Brain microvascular endothelial cell (primary cell): ENCODE measurements around the gene LINC01488.

Experiments used
- DNase-seq: peaks from one replicate; pipeline ENCODE4 v3.0.0-alpha.2; 2020
- H3K27ac ChIP-seq: fragments of 250-450 bp; sonication (Bioruptor Pico); 2 replicates; pipeline ENCODE4 v1.5.1; 2020; ENCODE audit warnings: mild to moderate bottlenecking, moderate library complexity
- H3K27me3 ChIP-seq: fragments of 250-450 bp; sonication (Bioruptor Pico); replicated peaks from 2 replicates; pipeline ENCODE4 v1.5.1; 2020; ENCODE audit warnings: mild to moderate bottlenecking
- H3K36me3 ChIP-seq: fragments of 250-450 bp; sonication (Bioruptor Pico); replicated peaks from 2 replicates; pipeline ENCODE4 v1.5.1; 2020; ENCODE audit warnings: mild to moderate bottlenecking
- H3K4me3 ChIP-seq: 2 replicates; pipeline ENCODE4 v1.5.1; 2011; ENCODE audit warnings: low read depth, mild to moderate bottlenecking, control low read depth, low read length, moderate library complexity
- CTCF ChIP-seq: IDR thresholded peaks from 2 replicates; pipeline ENCODE4 v1.5.1; 2011; ENCODE audit warnings: low read depth, mild to moderate bottlenecking, moderate library complexity, low read length, control low read depth, inconsistent platforms; ENCODE audit errors: missing control alignments
- in situ Hi-C: cut with HindIII; loops from 2 replicates; pipeline ENCODE4 v1.10.0; 2017; ENCODE audit warnings: low sequenced_read_pairs, low pct_ligation_motif_present

LINC01488 gene

GRCh38 chr11:69481393-69481844, at the start of gene LINC01488:
LINC01488 (plus strand) TSS chr11:69481663.
- in situ Hi-C loops: no loop called here
- no peak for DNase-seq
- Histone ChIP-seq H3K36me3 (no peaks in the 10 kb centered on the region), H3K27me3 (no peaks in the 10 kb centered on the region), H3K4me3 (no peak within 1 kb of the TSS), H3K27ac (no peak within 1 kb of the TSS)
- TF ChIP-seq CTCF: no peak

GRCh38 chr11:69431893-69432738, 49.3 kb upstream of the LINC01488 start:
- Histone ChIP-seq H3K27ac (no peak overlapping the region), H3K36me3 (no peaks in the 10 kb centered on the region), H3K4me3 (no peak overlapping the region), H3K27me3 (no peaks in the 10 kb centered on the region)
- no peak for TF ChIP-seq CTCF
- in situ Hi-C loops: no loop called here
- DNase-seq: no peak

GRCh38 chr11:69433741-69434140, 47.7 kb upstream of the LINC01488 start:
- in situ Hi-C loops: no loop called here
- TF ChIP-seq CTCF: no peak
- Histone ChIP-seq H3K36me3 (no peaks in the 10 kb centered on the region), H3K27me3 (no peaks in the 10 kb centered on the region), H3K4me3 (no peak overlapping the region), H3K27ac (no peak overlapping the region)
- no peak for DNase-seq

GRCh38 chr11:69434471-69434931, 47.0 kb upstream of the LINC01488 start:
- in situ Hi-C loops: no loop called here
- no peak for DNase-seq
- H3K27me3 ChIP-seq: no peaks in the 10 kb centered on the region

GRCh38 chr11:69435161-69435986, 46.1 kb upstream of the LINC01488 start:
- in situ Hi-C loops: no loop called here
- no peaks in the 10 kb centered on the region for H3K36me3 ChIP-seq
- H3K4me3 ChIP-seq: no peak overlapping the region
- DNase-seq: no peak
- H3K27me3 ChIP-seq: no peaks in the 10 kb centered on the region
- H3K27ac ChIP-seq: no peak overlapping the region
- no peak for TF ChIP-seq CTCF

More at GRCh38 chr11:69434471-69434931, 47.0 kb upstream of the LINC01488 start:
- Histone ChIP-seq H3K27ac (no peak overlapping the region), H3K4me3 (no peak overlapping the region), H3K36me3 (no peaks in the 10 kb centered on the region)
- TF ChIP-seq CTCF: no peak
